ENCODE results near the gene NAALADL2. TPM values are rescaled to one million over a fixed set of nuclear protein-coding genes. Genes with fewer than 3 reads are reported as not detected.

NAALADL2 gene
- total RNA-seq, 2 experiments from 2014 or later: 0.30 to 1.2 TPM

- Histone ChIP-seq H3K27me3 (ENCODE audit: control insufficient read depth in 1 of 2, insufficient read depth in 2 of 2, low read length in 2 of 2) (no peaks in the 10 kb centered on the region), H3K36me3 (ENCODE audit: insufficient read depth, low read length) (no peaks in the 10 kb centered on the region), H3K27ac (ENCODE audit: low read depth in 1 of 2, low read length in 2 of 2) (no peak overlapping the region), H3K9me3 (ENCODE audit: control insufficient read depth in 1 of 2, insufficient read depth in 1 of 2, low read length in 2 of 2) (no peaks in the 10 kb centered on the region), H3K4me3 (ENCODE audit: low read length) (no peak overlapping the region), H3K4me1 (ENCODE audit: insufficient read depth, low read length) (no peaks in the 10 kb centered on the region)
- no peak for TF ChIP-seq CTCF (IDR thresholded peaks at IDR 0.05)
- H3K4me1 Mint-ChIP-seq (ENCODE audit: low read depth): no peaks in the 10 kb centered on the region
- no peak overlapping the region for H3K27ac Mint-ChIP-seq
- DNase-seq: no peak
- H3K36me3 Mint-ChIP-seq (ENCODE audit: low read depth): no peaks in the 10 kb centered on the region
- ATAC-seq (ENCODE audit: poor library complexity): no peak
- intact Hi-C loops (cut with DNase I, micrococcal nuclease): no loop called here
- ChIA-PET POLR2A (no interaction called here), CTCF (no interaction called here)
- H3K4me3 Mint-ChIP-seq: no peak overlapping the region
- H3K27me3 Mint-ChIP-seq: no peaks in the 10 kb centered on the region
- no peaks in the 10 kb centered on the region for H3K9me3 Mint-ChIP-seq
Observed at GRCh38 chr3:175404027-175404426, 544.9 kb downstream of the NAALADL2 start.

- no peaks in the 10 kb centered on the region for H3K36me3 Mint-ChIP-seq (ENCODE audit: low read depth)
- POLR2A ChIA-PET: no interaction called here
Observed at GRCh38 chr3:175404621-175405020, 545.5 kb downstream of the NAALADL2 start.

GRCh38 chr3:175410251-175410650 is 551.1 kb downstream of the NAALADL2 start:
- H3K36me3 ChIP-seq (ENCODE audit: insufficient read depth, low read length): no peaks in the 10 kb centered on the region
- no peaks in the 10 kb centered on the region for H3K4me1 Mint-ChIP-seq (ENCODE audit: low read depth)
- H3K27ac ChIP-seq (ENCODE audit: low read depth in 1 of 2, low read length in 2 of 2): no peak overlapping the region
- no peak for ATAC-seq (ENCODE audit: poor library complexity)
- H3K36me3 Mint-ChIP-seq (ENCODE audit: low read depth): no peaks in the 10 kb centered on the region
- no peak overlapping the region for H3K4me3 Mint-ChIP-seq
- H3K9me3 Mint-ChIP-seq: peaks cover 2% of the 10 kb centered on the region
- H3K27me3 ChIP-seq (ENCODE audit: control insufficient read depth in 1 of 2, insufficient read depth in 2 of 2, low read length in 2 of 2): no peaks in the 10 kb centered on the region
- H3K27ac Mint-ChIP-seq: no peak overlapping the region
- H3K9me3 ChIP-seq (ENCODE audit: control insufficient read depth in 1 of 2, insufficient read depth in 1 of 2, low read length in 2 of 2): peaks cover 0 to 7% of the 10 kb centered on the region in 2 experiments
- no peaks in the 10 kb centered on the region for H3K4me1 ChIP-seq (ENCODE audit: insufficient read depth, low read length)
- H3K27me3 Mint-ChIP-seq: no peaks in the 10 kb centered on the region
- no peak for TF ChIP-seq CTCF (IDR thresholded peaks at IDR 0.05)
- intact Hi-C loops (cut with DNase I, micrococcal nuclease): no loop called here
- ChIA-PET POLR2A (interaction anchor here (0.6 kb wide), 1 partner anchor 857 kb away, joined by 3 read pairs; no protein-coding TSS in a partner anchor), CTCF (no interaction called here)
- no peak for DNase-seq
- no peak overlapping the region for H3K4me3 ChIP-seq (ENCODE audit: low read length)

More at GRCh38 chr3:175404621-175405020, 545.5 kb downstream of the NAALADL2 start:
- DNase-seq: no peak
- Histone ChIP-seq H3K4me1 (ENCODE audit: insufficient read depth, low read length) (no peaks in the 10 kb centered on the region), H3K27me3 (ENCODE audit: control insufficient read depth in 1 of 2, insufficient read depth in 2 of 2, low read length in 2 of 2) (no peaks in the 10 kb centered on the region), H3K27ac (ENCODE audit: low read depth in 1 of 2, low read length in 2 of 2) (no peak overlapping the region), H3K4me3 (ENCODE audit: low read length) (no peak overlapping the region), H3K36me3 (ENCODE audit: insufficient read depth, low read length) (no peaks in the 10 kb centered on the region), H3K9me3 (ENCODE audit: control insufficient read depth in 1 of 2, insufficient read depth in 1 of 2, low read length in 2 of 2) (no peaks in the 10 kb centered on the region)
- Mint-ChIP-seq H3K27ac (no peak overlapping the region), H3K4me3 (no peak overlapping the region), H3K9me3 (no peaks in the 10 kb centered on the region), H3K4me1 (ENCODE audit: low read depth) (no peaks in the 10 kb centered on the region), H3K27me3 (no peaks in the 10 kb centered on the region)
- no peak for TF ChIP-seq CTCF (IDR thresholded peaks at IDR 0.05)
- intact Hi-C loops (cut with DNase I, micrococcal nuclease): no loop called here
- CTCF ChIA-PET: no interaction called here
- no peak for ATAC-seq (ENCODE audit: poor library complexity)

All from CD4-positive, alpha-beta T cell (primary cell).